ENCODE data around the gene KCNJ18. TPM values are rescaled to one million over a fixed set of nuclear protein-coding genes. Genes with fewer than 3 reads are reported as not detected.
"Not testable (repeated sequence)": the region's sequence is repeated elsewhere in the genome, so short reads cannot be mapped to it uniquely, and the experiment has no call there.

KCNJ18 gene
- total RNA-seq, 1 experiment from 2014 or later = not detected

- not testable (repeated sequence) for DNase-seq (ENCODE audit: low read depth)
Measured at GRCh38 chr17:21702029-21702428, 9.7 kb downstream of the KCNJ18 start.

GRCh38 chr17:21702521-21702920 is 10.2 kb downstream of the KCNJ18 start:
- not testable (repeated sequence) for DNase-seq (ENCODE audit: low read depth)

- not testable (repeated sequence) for DNase-seq (ENCODE audit: low read depth)
Measured at GRCh38 chr17:21702940-21703640, 10.8 kb downstream of the KCNJ18 start.

DNA sequence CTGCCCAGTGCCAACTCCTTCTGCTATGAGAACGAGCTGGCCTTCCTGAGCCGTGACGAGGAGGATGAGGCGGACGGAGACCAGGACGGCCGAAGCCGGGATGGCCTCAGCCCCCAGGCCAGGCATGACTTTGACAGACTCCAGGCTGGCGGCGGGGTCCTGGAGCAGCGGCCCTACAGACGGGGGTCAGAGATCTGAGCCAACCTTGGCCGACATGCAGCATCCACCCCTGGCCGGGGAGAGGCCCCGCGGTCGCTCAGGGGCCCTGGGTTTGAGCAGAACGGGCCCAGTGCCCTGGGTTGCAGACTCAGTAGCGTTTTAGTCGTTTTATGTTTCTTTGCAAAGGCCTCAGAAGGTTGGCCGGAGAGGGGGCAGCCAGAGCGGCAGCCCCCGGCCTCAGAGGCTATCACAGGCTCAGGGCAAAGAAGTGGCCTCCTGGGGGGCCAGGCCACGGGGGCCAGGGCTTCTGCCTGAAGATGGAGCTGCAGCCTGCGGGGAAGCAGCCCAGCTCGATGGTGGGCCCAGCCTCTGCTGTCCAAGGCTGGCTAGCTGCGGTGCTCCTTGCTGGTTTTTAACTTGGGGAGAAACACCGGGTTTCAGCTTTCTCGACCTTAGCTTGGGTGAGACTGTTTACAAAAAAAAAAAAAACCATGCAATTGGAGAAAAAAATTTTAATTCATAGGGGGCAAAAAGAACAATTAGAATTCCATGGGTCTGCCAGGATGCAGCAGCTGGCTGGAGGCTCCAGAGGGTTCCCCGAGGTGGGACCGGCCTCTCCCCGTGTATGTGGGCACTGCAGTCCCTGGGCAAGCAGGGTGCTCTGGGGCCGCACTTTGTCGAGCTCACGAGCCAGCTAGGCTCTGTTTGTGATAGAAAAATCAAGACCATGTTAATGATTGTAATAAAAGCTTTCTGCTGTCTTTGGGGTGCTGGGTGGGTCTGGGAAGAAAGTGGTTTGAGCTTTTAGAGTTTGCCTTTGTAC is 11.9 kb downstream of the KCNJ18 start:
- DNase-seq (ENCODE audit: low read depth) = not testable (repeated sequence)

DNA sequence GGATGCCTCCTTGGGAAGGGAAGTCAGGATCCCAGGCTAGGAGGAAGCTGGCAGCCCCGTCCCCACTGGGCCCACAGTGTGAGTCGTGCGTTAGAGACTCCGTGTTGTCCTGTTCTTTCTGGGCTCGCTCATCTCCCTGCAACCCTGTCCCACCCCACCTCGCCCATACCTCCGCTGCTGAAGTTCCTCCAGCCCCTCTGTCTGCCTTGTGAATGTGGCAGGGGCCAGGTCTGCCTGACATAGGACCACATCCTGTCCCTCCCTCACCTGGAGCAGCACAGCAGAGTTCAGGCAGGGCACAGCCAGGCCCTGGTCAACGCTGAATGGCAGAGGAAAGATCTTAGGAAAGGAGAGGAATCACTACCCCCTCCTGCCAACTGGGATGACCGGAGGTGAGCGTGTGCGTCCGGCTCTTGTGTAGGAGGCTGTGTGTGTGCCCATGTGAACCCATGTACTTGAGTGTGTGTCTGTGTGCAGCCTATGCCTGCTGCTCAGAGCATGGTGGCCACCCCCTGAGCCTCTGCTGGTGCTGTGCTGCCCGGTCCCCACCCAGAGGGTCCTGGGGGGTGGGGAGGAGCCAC is 12.8 kb downstream of the KCNJ18 start:
- DNase-seq (ENCODE audit: low read depth) = no peak

DNA sequence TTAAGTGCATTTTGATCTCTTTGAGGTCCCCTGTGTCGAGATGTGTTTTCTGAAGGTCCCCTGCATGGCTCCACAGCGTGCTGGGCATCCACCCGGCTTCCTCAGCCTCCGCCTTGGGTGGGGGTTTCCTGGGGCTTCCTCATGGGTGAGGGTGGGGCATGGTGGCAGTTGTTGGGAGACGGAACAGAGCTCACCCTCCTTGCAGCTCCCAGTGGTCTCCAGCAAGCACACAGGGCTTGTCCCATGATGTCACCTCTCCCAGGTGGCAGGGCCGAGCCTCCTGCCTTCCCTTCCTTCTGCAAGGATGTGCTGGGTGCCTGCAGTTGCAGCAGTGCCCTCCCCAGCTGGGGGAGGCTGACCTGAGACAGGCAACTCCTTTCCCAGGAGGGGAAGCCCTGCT is 13.4 kb downstream of the KCNJ18 start:
- not testable (repeated sequence) for DNase-seq (ENCODE audit: low read depth)

- not testable (repeated sequence) for DNase-seq (ENCODE audit: low read depth)
Measured at GRCh38 chr17:21706546-21706945, 14.2 kb downstream of the KCNJ18 start.

- DNase-seq (ENCODE audit: low read depth) = not testable (repeated sequence)
Measured at GRCh38 chr17:21707131-21707530, 14.8 kb downstream of the KCNJ18 start.

- DNase-seq (ENCODE audit: low read depth) = not testable (repeated sequence)
Measured at GRCh38 chr17:21707711-21708611, 15.6 kb downstream of the KCNJ18 start.

- DNase-seq (ENCODE audit: low read depth) = not testable (repeated sequence)
Measured at GRCh38 chr17:21708612-21709535, 16.6 kb downstream of the KCNJ18 start.

DNA sequence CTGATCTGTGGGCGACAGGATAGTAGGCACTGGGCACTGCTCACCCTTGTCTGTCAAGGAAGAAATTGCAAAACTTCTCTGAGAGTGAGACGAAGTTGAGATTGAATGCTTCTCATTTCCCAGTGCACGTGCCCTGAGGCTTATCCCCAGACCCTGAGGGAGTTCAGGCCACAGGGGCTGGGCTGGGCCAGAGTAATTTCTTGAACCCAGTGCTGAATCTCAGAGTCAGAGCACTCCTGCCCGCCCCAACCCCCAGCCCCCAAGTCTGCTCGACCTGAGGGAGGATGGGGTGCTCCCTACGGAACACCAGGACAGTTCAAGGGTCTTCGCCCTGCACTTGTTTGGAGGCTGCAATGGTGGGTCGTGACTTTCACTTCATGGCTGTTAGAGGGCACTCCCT is 17.7 kb downstream of the KCNJ18 start:
- DNase-seq (ENCODE audit: low read depth) = not testable (repeated sequence)

GRCh38 chr17:21710486-21710885 is 18.2 kb downstream of the KCNJ18 start:
- not testable (repeated sequence) for DNase-seq (ENCODE audit: low read depth)

- DNase-seq (ENCODE audit: low read depth) = no peak
Measured at GRCh38 chr17:21711182-21711581, 18.9 kb downstream of the KCNJ18 start.

- DNase-seq (ENCODE audit: low read depth) = not testable (repeated sequence)
Measured at GRCh38 chr17:21713020-21713419, 20.7 kb downstream of the KCNJ18 start.

DNA sequence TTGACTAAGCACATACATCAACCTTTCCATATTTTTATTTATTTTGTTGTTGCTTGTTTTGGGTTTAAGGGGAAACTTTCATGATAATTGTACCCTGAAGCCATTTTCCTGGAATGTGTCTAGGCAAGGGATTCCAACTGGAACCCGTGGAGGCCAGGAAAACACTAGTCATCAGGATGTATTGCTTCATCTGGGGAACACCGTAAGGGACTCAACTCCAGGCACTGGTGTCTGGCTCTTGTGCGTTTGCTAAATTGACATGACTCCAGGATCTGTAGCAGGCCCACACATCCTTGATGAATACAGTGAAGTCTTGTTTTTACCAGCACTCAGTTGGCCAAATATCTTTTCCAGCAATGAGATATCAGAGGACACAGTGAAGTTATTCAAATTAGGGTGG is 21.3 kb downstream of the KCNJ18 start:
- DNase-seq (ENCODE audit: low read depth) = not testable (repeated sequence)

DNA sequence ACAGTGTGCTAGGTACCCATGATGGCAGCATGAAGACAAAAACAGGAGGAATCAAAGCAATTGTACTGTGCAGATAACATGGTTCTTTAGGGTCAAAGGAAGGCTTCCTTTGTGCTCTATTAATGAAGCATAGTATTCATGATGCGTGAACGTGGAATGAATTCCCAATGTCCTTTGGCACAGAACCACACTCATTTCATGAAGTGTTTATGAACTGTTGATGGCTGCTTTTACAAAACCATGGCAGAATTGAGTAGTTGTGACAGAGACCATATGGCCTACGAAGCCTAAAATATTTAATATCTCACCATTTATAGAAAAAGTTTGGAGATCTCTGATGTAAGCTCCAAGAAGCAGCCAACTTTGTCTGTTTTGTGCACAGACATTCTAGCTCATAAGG is 22.4 kb downstream of the KCNJ18 start:
- not testable (repeated sequence) for DNase-seq (ENCODE audit: low read depth)

DNA sequence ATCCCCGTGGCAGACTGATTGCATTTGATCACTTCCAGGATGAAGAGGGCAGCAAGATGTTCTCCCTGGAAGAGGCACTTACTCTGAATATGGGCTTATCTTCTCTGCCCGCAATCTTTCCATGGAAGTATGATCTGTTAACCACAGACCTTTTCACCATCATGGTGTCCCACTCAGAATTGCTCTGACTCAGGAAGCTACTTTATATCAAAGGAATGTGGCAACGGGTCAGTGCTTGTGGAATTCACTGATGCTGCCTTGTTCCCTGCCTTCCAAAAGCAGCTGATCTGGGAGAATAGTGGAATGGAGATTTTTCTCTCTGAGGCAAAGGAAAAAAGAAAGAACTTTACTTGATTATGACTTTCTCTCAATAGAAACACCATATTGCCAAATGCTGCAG is 23.6 kb downstream of the KCNJ18 start:
- not testable (repeated sequence) for DNase-seq (ENCODE audit: low read depth)

GRCh38 chr17:21718971-21719370 is 26.6 kb downstream of the KCNJ18 start:
- DNase-seq (ENCODE audit: low read depth) = not testable (repeated sequence)

GRCh38 chr17:21719511-21720226 is 27.3 kb downstream of the KCNJ18 start:
- DNase-seq (ENCODE audit: low read depth) = not testable (repeated sequence)

Data from HT1080 (cell line).